Natural killer cell treated with Interleukin-12 subunit alpha and Interleukin-12 subunit beta and Interleukin-15 and Interleukin-18, amount 100 ng/mL, for 72 hours (primary cell): ENCODE data around the gene FYB2. TPM values are rescaled to one million over a fixed set of nuclear protein-coding genes. Genes with fewer than 3 reads are reported as not detected.

Source experiments
- ATAC-seq, 2 donors: fragments of 150-1000 bp; cut with Tn5 transposase in 1 of 2; sonication (Bioruptor Pico), chemical (Tn5 transposase) in 1 of 2; 2 replicates each; pipeline ENCODE4 v1.10.0; 2021
- DNase-seq: peaks from one replicate; pipeline ENCODE4 v3.0.0; 2022; ENCODE audit warnings: low spot score
- H3K27ac Mint-ChIP-seq, 2 donors: 1 replicate in 1 of 2; 2 replicates in 1 of 2; pipeline ENCODE4 v1.8.0; 2022; ENCODE audit warnings: mixed read lengths in 2 of 2, mild to moderate bottlenecking in 1 of 2, moderate library complexity in 1 of 2
- H3K27me3 Mint-ChIP-seq, 2 donors: 1 replicate in 1 of 2; 2 replicates in 1 of 2; pipeline ENCODE4 v1.8.0; 2022; ENCODE audit warnings: mixed read lengths in 2 of 2
- H3K36me3 Mint-ChIP-seq: one replicate; pipeline ENCODE4 v1.8.0; 2022; ENCODE audit warnings: mixed read lengths
- H3K4me1 Mint-ChIP-seq, 2 donors: 1 replicate in 1 of 2; 2 replicates in 1 of 2; pipeline ENCODE4 v1.8.0; 2022; ENCODE audit warnings: low read depth in 2 of 2, mixed read lengths in 2 of 2, mild to moderate bottlenecking in 1 of 2
- H3K4me3 Mint-ChIP-seq: one replicate; pipeline ENCODE4 v1.8.0; 2022; ENCODE audit warnings: mixed read lengths
- H3K9me3 Mint-ChIP-seq: 2 replicates; pipeline ENCODE4 v1.8.0; 2022; ENCODE audit warnings: mixed read lengths
- total RNA-seq, 2 donors: library from RNA; stranded (reverse); gene quantifications; one replicate each; pipeline ENCODE4 v1.2.3, GENCODE V29; 2022

The FYB2 gene
- total RNA-seq, 2 donors from 2014 or later, result not detected

GRCh38 chr1:56709995-56710394, 109.2 kb downstream of the FYB2 start:
- no peaks in the 10 kb centered on the region for H3K4me1 Mint-ChIP-seq
- no peaks in the 10 kb centered on the region for H3K36me3 Mint-ChIP-seq
- H3K4me3 Mint-ChIP-seq, result no peak overlapping the region
- ATAC-seq (no peak), DNase-seq (no peak)
- no peaks in the 10 kb centered on the region for H3K9me3 Mint-ChIP-seq
- H3K27ac Mint-ChIP-seq, result no peak overlapping the region
- peaks cover 13 to 34% of the 10 kb centered on the region in 2 donors for H3K27me3 Mint-ChIP-seq

GRCh38 chr1:56709269-56709880, 109.8 kb downstream of the FYB2 start:
- no peak overlapping the region for H3K27ac Mint-ChIP-seq
- no peaks in the 10 kb centered on the region for H3K36me3 Mint-ChIP-seq
- H3K27me3 Mint-ChIP-seq, result peaks cover 13 to 34% of the 10 kb centered on the region in 2 donors
- no peaks in the 10 kb centered on the region for H3K9me3 Mint-ChIP-seq
- ATAC-seq, result no peak
- DNase-seq, result no peak
- H3K4me1 Mint-ChIP-seq, result no peaks in the 10 kb centered on the region
- H3K4me3 Mint-ChIP-seq, result no peak overlapping the region

GRCh38 chr1:56707379-56707778, 111.8 kb downstream of the FYB2 start:
- no peaks in the 10 kb centered on the region for H3K4me1 Mint-ChIP-seq
- H3K4me3 Mint-ChIP-seq, result no peak overlapping the region
- H3K36me3 Mint-ChIP-seq, result no peaks in the 10 kb centered on the region
- ATAC-seq (no peak), DNase-seq (no peak)
- no peak overlapping the region for H3K27ac Mint-ChIP-seq
- H3K9me3 Mint-ChIP-seq, result no peaks in the 10 kb centered on the region
- peaks cover 12 to 34% of the 10 kb centered on the region in 2 donors for H3K27me3 Mint-ChIP-seq

- Mint-ChIP-seq H3K27ac (no peak overlapping the region), H3K27me3 (peaks cover 10 to 22% of the 10 kb centered on the region in 2 donors), H3K36me3 (no peaks in the 10 kb centered on the region), H3K4me1 (no peaks in the 10 kb centered on the region), H3K9me3 (no peaks in the 10 kb centered on the region), H3K4me3 (no peak overlapping the region)
- ATAC-seq, result no peak
- no peak for DNase-seq
These were observed 115.5 kb downstream of the FYB2 start for GRCh38 chr1:56703747-56704146.

- Mint-ChIP-seq H3K27ac (no peak overlapping the region), H3K4me3 (no peak overlapping the region), H3K27me3 (peaks cover 11 to 14% of the 10 kb centered on the region in 2 donors), H3K4me1 (no peaks in the 10 kb centered on the region), H3K9me3 (no peaks in the 10 kb centered on the region), H3K36me3 (no peaks in the 10 kb centered on the region)
- DNase-seq, result no peak
- no peak for ATAC-seq
These were observed 122.5 kb downstream of the FYB2 start for GRCh38 chr1:56696663-56697062.

GRCh38 chr1:56688522-56689026, 130.6 kb downstream of the FYB2 start:
- ATAC-seq, result peak in 1 of 2 donors; percentile 38

GRCh38 chr1:56686169-56686568, 133.0 kb downstream of the FYB2 start:
- Mint-ChIP-seq H3K9me3 (no peaks in the 10 kb centered on the region), H3K27me3 (no peaks in the 10 kb centered on the region), H3K36me3 (no peaks in the 10 kb centered on the region), H3K27ac (no peak overlapping the region), H3K4me3 (no peak overlapping the region), H3K4me1 (no peaks in the 10 kb centered on the region)
- no peak for ATAC-seq
- DNase-seq, result no peak

More at GRCh38 chr1:56688522-56689026, 130.6 kb downstream of the FYB2 start:
- Mint-ChIP-seq H3K27ac (no peak overlapping the region), H3K4me1 (no peaks in the 10 kb centered on the region), H3K36me3 (no peaks in the 10 kb centered on the region), H3K27me3 (no peaks in the 10 kb centered on the region), H3K9me3 (no peaks in the 10 kb centered on the region), H3K4me3 (no peak overlapping the region)
- DNase-seq, result no peak

GRCh38 chr1:56683569-56683968, 135.6 kb downstream of the FYB2 start:
- Mint-ChIP-seq H3K27ac (no peak overlapping the region), H3K4me3 (no peak overlapping the region), H3K36me3 (no peaks in the 10 kb centered on the region), H3K4me1 (no peaks in the 10 kb centered on the region), H3K9me3 (peaks cover 5% of the 10 kb centered on the region), H3K27me3 (no peaks in the 10 kb centered on the region)
- ATAC-seq (no peak), DNase-seq (no peak)

- Mint-ChIP-seq H3K9me3 (peaks cover 9% of the 10 kb centered on the region), H3K27ac (no peak overlapping the region), H3K36me3 (no peaks in the 10 kb centered on the region), H3K4me3 (no peak overlapping the region), H3K27me3 (peaks cover 9 to 28% of the 10 kb centered on the region in 2 donors), H3K4me1 (no peaks in the 10 kb centered on the region)
- DNase-seq (no peak), ATAC-seq (no peak)
These were observed 142.6 kb downstream of the FYB2 start for GRCh38 chr1:56676571-56677035.

GRCh38 chr1:56675763-56676162, 143.4 kb downstream of the FYB2 start:
- Mint-ChIP-seq H3K9me3 (peaks cover 9% of the 10 kb centered on the region), H3K36me3 (no peaks in the 10 kb centered on the region), H3K27me3 (peaks cover 9 to 28% of the 10 kb centered on the region in 2 donors), H3K4me1 (no peaks in the 10 kb centered on the region), H3K27ac (no peak overlapping the region), H3K4me3 (no peak overlapping the region)
- ATAC-seq (no peak), DNase-seq (no peak)

- Mint-ChIP-seq H3K27me3 (peaks cover 11 to 33% of the 10 kb centered on the region in 2 donors), H3K4me3 (no peak overlapping the region), H3K36me3 (no peaks in the 10 kb centered on the region), H3K4me1 (no peaks in the 10 kb centered on the region), H3K9me3 (peaks cover 4% of the 10 kb centered on the region), H3K27ac (no peak overlapping the region)
- DNase-seq (no peak), ATAC-seq (no peak)
These were observed 146.6 kb downstream of the FYB2 start for GRCh38 chr1:56672579-56672978.

GRCh38 chr1:56671542-56671941, 147.7 kb downstream of the FYB2 start:
- H3K9me3 Mint-ChIP-seq, result peaks cover 4% of the 10 kb centered on the region
- DNase-seq (no peak), ATAC-seq (no peak)
- H3K4me1 Mint-ChIP-seq, result no peaks in the 10 kb centered on the region
- H3K27me3 Mint-ChIP-seq, result peaks cover 13 to 33% of the 10 kb centered on the region in 2 donors
- no peak overlapping the region for H3K4me3 Mint-ChIP-seq
- H3K27ac Mint-ChIP-seq, result no peak overlapping the region
- H3K36me3 Mint-ChIP-seq, result no peaks in the 10 kb centered on the region

- H3K9me3 Mint-ChIP-seq, result peaks cover 4% of the 10 kb centered on the region
- peaks cover 13 to 34% of the 10 kb centered on the region in 2 donors for H3K27me3 Mint-ChIP-seq
- H3K36me3 Mint-ChIP-seq, result no peaks in the 10 kb centered on the region
- H3K27ac Mint-ChIP-seq, result no peak overlapping the region
- no peak overlapping the region for H3K4me3 Mint-ChIP-seq
- no peak for DNase-seq
- no peak for ATAC-seq
- H3K4me1 Mint-ChIP-seq, result no peaks in the 10 kb centered on the region
These were observed 148.1 kb downstream of the FYB2 start for GRCh38 chr1:56671085-56671484.

- Mint-ChIP-seq H3K4me1 (no peaks in the 10 kb centered on the region), H3K27me3 (peaks cover 15 to 35% of the 10 kb centered on the region in 2 donors), H3K9me3 (peaks cover 4% of the 10 kb centered on the region), H3K4me3 (no peak overlapping the region), H3K27ac (no peak overlapping the region), H3K36me3 (no peaks in the 10 kb centered on the region)
- DNase-seq (no peak), ATAC-seq (no peak)
These were observed 148.9 kb downstream of the FYB2 start for GRCh38 chr1:56670350-56670749.
